Measurements from ENCODE around the gene LYSMD2. TPM values are rescaled to one million over a fixed set of nuclear protein-coding genes. Genes with fewer than 3 reads are reported as not detected.

The LYSMD2 gene
- total RNA-seq, 1 experiment from 2014 or later, result 2.9 TPM

GRCh38 chr15:51677021-51677420 is 60.4 kb downstream of the LYSMD2 start:
- no peak for DNase-seq (ENCODE audit: low spot score)
- TF ChIP-seq EZH2 (IDR thresholded peaks at IDR 0.05; ENCODE audit: borderline replicate concordance, low read depth, low read length, poor library complexity, severe bottlenecking), result no peak
- TF ChIP-seq CTCF (conservative IDR thresholded peaks at IDR 0.05; ENCODE audit: low read depth, low read length), result no peak
- CTCF ChIA-PET, result no interaction called here
- Histone ChIP-seq H3K27ac (ENCODE audit: low read depth, low read length, poor library complexity, severe bottlenecking) (no peak overlapping the region), H3K27me3 (replicated peaks; ENCODE audit: insufficient read depth, low read depth, low read length, poor library complexity) (peaks cover 22% of the 10 kb centered on the region), H3K36me3 (ENCODE audit: insufficient read depth, low read length, poor library complexity, severe bottlenecking) (no peaks in the 10 kb centered on the region), H3K4me1 (ENCODE audit: insufficient read depth, low read length, poor library complexity, severe bottlenecking) (no peaks in the 10 kb centered on the region), H3K9me3 (ENCODE audit: low read depth, low read length, poor library complexity, severe bottlenecking) (no peaks in the 10 kb centered on the region), H3K4me3 (ENCODE audit: low read depth, low read length, poor library complexity, severe bottlenecking) (no peak overlapping the region)
- no TSS peak for BruUV-seq (replicated peaks)
- POLR2A ChIA-PET (ENCODE audit: low non-redundant PET), result no interaction called here
- intact Hi-C loops (cut with micrococcal nuclease; ENCODE audit: unreplicated experiment), result no loop called here

GRCh38 chr15:51675234-51675633 is 62.2 kb downstream of the LYSMD2 start:
- no peak overlapping the region for H3K4me3 ChIP-seq (ENCODE audit: low read depth, low read length, poor library complexity, severe bottlenecking)
- POLR2A ChIA-PET (ENCODE audit: low non-redundant PET), result no interaction called here
- no peak overlapping the region for H3K27ac ChIP-seq (ENCODE audit: low read depth, low read length, poor library complexity, severe bottlenecking)
- CTCF ChIA-PET, result no interaction called here
- no TSS peak for BruUV-seq (replicated peaks)
- peaks cover 9% of the 10 kb centered on the region for H3K27me3 ChIP-seq (replicated peaks; ENCODE audit: insufficient read depth, low read depth, low read length, poor library complexity)
- intact Hi-C loops (cut with micrococcal nuclease; ENCODE audit: unreplicated experiment), result no loop called here
- DNase-seq (ENCODE audit: low spot score), result no peak
- TF ChIP-seq EZH2 (IDR thresholded peaks at IDR 0.05; ENCODE audit: borderline replicate concordance, low read depth, low read length, poor library complexity, severe bottlenecking), result no peak
- no peak for TF ChIP-seq CTCF (conservative IDR thresholded peaks at IDR 0.05; ENCODE audit: low read depth, low read length)
- H3K36me3 ChIP-seq (ENCODE audit: insufficient read depth, low read length, poor library complexity, severe bottlenecking), result no peaks in the 10 kb centered on the region
- no peaks in the 10 kb centered on the region for H3K9me3 ChIP-seq (ENCODE audit: low read depth, low read length, poor library complexity, severe bottlenecking)
- H3K4me1 ChIP-seq (ENCODE audit: insufficient read depth, low read length, poor library complexity, severe bottlenecking), result no peaks in the 10 kb centered on the region

Other genes with a start within 250 kb of the LYSMD2 start
- 23.2 and 23.7 TPM in 2 replicates for gene DMXL2, start 114.9 kb downstream of the LYSMD2 start, total RNA-seq (2021)
- gene SCG3, start 56.2 kb downstream of the LYSMD2 start, total RNA-seq (2021), result 0.21 and 0.22 TPM in 2 replicates
- 0.67 and 1.6 TPM in 2 replicates for gene TMOD2, start 13.9 kb upstream of the LYSMD2 start, total RNA-seq (2021)
- 66.6 and 70.2 TPM in 2 replicates for gene TMOD3, start 92.0 kb upstream of the LYSMD2 start, total RNA-seq (2021)
- gene LEO1, start 234.1 kb upstream of the LYSMD2 start, total RNA-seq (2021), result 37.5 and 40.0 TPM in 2 replicates